Osteocyte (in vitro differentiated cells): ENCODE results near the gene TCF23. TPM values are rescaled to one million over a fixed set of nuclear protein-coding genes. Genes with fewer than 3 reads are reported as not detected.

Experiments
- DNase-seq: peaks from one replicate; pipeline ENCODE4 v3.0.0; 2021; ENCODE audit warnings: mixed read lengths; ENCODE audit not compliant: unreplicated experiment; ENCODE audit errors: extremely low spot score
- H3K27ac Mint-ChIP-seq: one replicate; pipeline ENCODE4 v1.8.0; 2021; ENCODE audit warnings: mild to moderate bottlenecking, mixed read lengths; ENCODE audit not compliant: unreplicated experiment
- H3K27me3 Mint-ChIP-seq: one replicate; pipeline ENCODE4 v1.8.0; 2021; ENCODE audit warnings: mixed read lengths; ENCODE audit not compliant: unreplicated experiment
- H3K36me3 Mint-ChIP-seq: one replicate; pipeline ENCODE4 v1.8.0; 2021; ENCODE audit warnings: mixed read lengths; ENCODE audit not compliant: unreplicated experiment
- H3K4me1 Mint-ChIP-seq: one replicate; pipeline ENCODE4 v1.8.0; 2021; ENCODE audit warnings: mixed read lengths; ENCODE audit not compliant: unreplicated experiment
- H3K4me3 Mint-ChIP-seq: one replicate; pipeline ENCODE4 v1.8.0; 2021; ENCODE audit warnings: mild to moderate bottlenecking, moderate library complexity, mixed read lengths; ENCODE audit not compliant: unreplicated experiment
- H3K9me3 Mint-ChIP-seq: one replicate; pipeline ENCODE4 v1.8.0; 2021; ENCODE audit warnings: mixed read lengths; ENCODE audit not compliant: unreplicated experiment
- total RNA-seq: library from RNA; stranded (reverse); gene quantifications from 2 replicates; pipeline ENCODE4 v1.2.1, GENCODE V29; 2021
- TF ChIP-seq, protein P1 (sequence below): fragments of 200-600 bp; sonication (generic); IDR thresholded peaks from 2 replicates; pipeline ENCODE4 v1.5.0; 2021; ENCODE audit warnings: antibody characterized with exemption, mild to moderate bottlenecking, moderate library complexity

The TCF23 gene
- total RNA-seq, 1 donor from 2014 or later, result not detected

DNA sequence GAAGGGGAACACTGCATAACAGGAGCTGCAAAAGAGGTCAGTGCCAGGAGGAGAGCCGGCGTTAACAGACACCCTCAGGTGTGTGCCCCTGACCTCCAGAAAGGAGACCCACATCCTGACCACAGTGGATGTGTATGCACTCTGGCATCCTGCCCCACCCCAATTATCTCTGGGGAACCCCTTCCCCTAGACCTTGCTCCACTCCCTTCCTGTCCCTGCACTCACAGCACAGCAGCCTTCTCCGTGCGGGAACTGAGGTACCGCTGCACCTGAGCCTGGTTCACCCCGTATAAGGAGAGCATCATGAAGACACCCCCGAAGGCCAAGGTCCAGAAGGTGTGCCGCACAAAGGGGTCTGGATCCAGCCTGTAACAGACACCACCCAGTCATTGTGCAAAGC is 55.8 kb downstream of the TCF23 start:
- Mint-ChIP-seq H3K27ac (no peak overlapping the region), H3K4me1 (peaks cover under 1% of the 10 kb centered on the region), H3K27me3 (no peaks in the 10 kb centered on the region), H3K4me3 (no peak overlapping the region), H3K9me3 (no peaks in the 10 kb centered on the region), H3K36me3 (peaks cover 42% of the 10 kb centered on the region)
- TF ChIP-seq, protein P1, sequence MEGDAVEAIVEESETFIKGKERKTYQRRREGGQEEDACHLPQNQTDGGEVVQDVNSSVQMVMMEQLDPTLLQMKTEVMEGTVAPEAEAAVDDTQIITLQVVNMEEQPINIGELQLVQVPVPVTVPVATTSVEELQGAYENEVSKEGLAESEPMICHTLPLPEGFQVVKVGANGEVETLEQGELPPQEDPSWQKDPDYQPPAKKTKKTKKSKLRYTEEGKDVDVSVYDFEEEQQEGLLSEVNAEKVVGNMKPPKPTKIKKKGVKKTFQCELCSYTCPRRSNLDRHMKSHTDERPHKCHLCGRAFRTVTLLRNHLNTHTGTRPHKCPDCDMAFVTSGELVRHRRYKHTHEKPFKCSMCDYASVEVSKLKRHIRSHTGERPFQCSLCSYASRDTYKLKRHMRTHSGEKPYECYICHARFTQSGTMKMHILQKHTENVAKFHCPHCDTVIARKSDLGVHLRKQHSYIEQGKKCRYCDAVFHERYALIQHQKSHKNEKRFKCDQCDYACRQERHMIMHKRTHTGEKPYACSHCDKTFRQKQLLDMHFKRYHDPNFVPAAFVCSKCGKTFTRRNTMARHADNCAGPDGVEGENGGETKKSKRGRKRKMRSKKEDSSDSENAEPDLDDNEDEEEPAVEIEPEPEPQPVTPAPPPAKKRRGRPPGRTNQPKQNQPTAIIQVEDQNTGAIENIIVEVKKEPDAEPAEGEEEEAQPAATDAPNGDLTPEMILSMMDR, result no peak
- no peak for DNase-seq

DNA sequence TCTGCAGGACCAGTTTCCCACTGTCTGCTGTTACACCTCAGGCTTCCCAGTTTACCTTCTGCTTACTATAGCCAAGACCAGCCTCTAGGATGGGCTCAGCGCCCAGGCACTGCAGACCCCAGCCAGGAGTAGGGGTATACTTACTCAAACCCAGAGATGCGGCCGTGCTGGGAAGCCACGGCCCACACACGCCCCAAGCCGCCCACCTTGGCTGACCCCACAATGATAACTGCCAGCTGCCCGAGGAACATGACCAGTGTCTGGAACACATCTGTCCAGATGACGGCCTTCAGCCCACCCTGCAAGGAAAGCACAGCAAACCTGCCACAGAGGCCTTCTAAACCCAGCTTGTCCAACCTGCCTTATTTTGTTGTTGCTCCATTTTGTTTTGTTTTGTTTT is 56.4 kb downstream of the TCF23 start:
- H3K27ac Mint-ChIP-seq, result no peak overlapping the region
- H3K27me3 Mint-ChIP-seq, result no peaks in the 10 kb centered on the region
- H3K4me3 Mint-ChIP-seq, result no peak overlapping the region
- DNase-seq, result no peak
- TF ChIP-seq, protein P1, result no peak
- H3K4me1 Mint-ChIP-seq, result peaks cover 7% of the 10 kb centered on the region
- H3K36me3 Mint-ChIP-seq, result peaks cover 42% of the 10 kb centered on the region
- H3K9me3 Mint-ChIP-seq, result no peaks in the 10 kb centered on the region

DNA sequence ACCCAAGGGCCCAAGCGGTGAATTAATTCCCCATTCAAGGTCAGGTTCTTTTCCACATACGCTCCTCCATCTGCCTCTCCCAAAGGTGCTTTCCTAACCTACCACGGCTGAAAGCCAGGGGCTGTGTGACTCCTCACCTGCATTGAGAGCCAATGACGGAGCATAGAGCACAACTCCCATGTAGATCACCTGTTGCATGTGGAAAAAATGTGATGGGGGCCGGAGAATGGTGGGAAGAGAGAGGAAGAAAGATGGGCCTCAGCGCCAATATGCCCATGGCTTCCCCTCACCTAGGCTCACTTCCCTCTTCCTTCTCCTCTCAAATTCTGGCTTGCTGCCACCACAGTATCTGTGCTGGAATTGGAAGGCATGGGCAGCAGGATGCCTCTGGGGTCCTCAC is 57.5 kb downstream of the TCF23 start:
- Mint-ChIP-seq H3K27ac (no peak overlapping the region), H3K4me3 (no peak overlapping the region), H3K27me3 (no peaks in the 10 kb centered on the region), H3K9me3 (no peaks in the 10 kb centered on the region), H3K4me1 (peaks cover 9% of the 10 kb centered on the region), H3K36me3 (peaks cover 39% of the 10 kb centered on the region)
- TF ChIP-seq, protein P1, result no peak
- DNase-seq, result no peak

Other genes starting within 250 kb of the TCF23 start
- 9.4 and 9.5 TPM in 2 replicates for gene MAPRE3, start 178.4 kb upstream of the TCF23 start, total RNA-seq
- gene TMEM214, start 116.0 kb upstream of the TCF23 start, total RNA-seq, result 116 and 118 TPM in 2 replicates
- gene AGBL5, start 97.3 kb upstream of the TCF23 start, total RNA-seq, result 23.4 and 23.9 TPM in 2 replicates
- gene OST4, start 77.3 kb upstream of the TCF23 start, total RNA-seq, result 369 and 380 TPM in 2 replicates
- 206 and 212 TPM in 2 replicates for gene EMILIN1, start 70.4 kb upstream of the TCF23 start, total RNA-seq
- 2.0 and 2.4 TPM in 2 replicates for gene KHK, start 62.2 kb upstream of the TCF23 start, total RNA-seq
- gene CGREF1, start 29.9 kb upstream of the TCF23 start, total RNA-seq, result 1.2 and 1.9 TPM in 2 replicates
- 0.48 TPM in 1 of 2 replicates, not detected in the other for gene ABHD1, start 25.2 kb upstream of the TCF23 start, total RNA-seq
- 42.7 and 46.3 TPM in 2 replicates for gene PREB, start 14.4 kb upstream of the TCF23 start, total RNA-seq
- not detected in 2 replicates for gene PRR30, start 9.6 kb upstream of the TCF23 start, total RNA-seq
- gene ATRAID, start 63.0 kb downstream of the TCF23 start, total RNA-seq, result 117 and 125 TPM in 2 replicates
- 33.2 and 33.3 TPM in 2 replicates for gene SLC5A6, start 63.3 kb downstream of the TCF23 start, total RNA-seq
- 72.6 and 76.9 TPM in 2 replicates for gene CAD, start 68.4 kb downstream of the TCF23 start, total RNA-seq
- not detected in 2 replicates for gene SLC30A3, start 114.0 kb downstream of the TCF23 start, total RNA-seq
- not detected in 2 replicates for gene DNAJC5G, start 126.4 kb downstream of the TCF23 start, total RNA-seq
- gene TRIM54, start 133.4 kb downstream of the TCF23 start, total RNA-seq, result not detected in 2 replicates
- gene UCN, start 159.4 kb downstream of the TCF23 start, total RNA-seq, result 2.6 and 4.1 TPM in 2 replicates
- 76.0 and 85.5 TPM in 2 replicates for gene MPV17, start 174.1 kb downstream of the TCF23 start, total RNA-seq
- gene GTF3C2, start 207.8 kb downstream of the TCF23 start, total RNA-seq, result 57.4 and 59.4 TPM in 2 replicates
- 50.0 and 50.4 TPM in 2 replicates for gene EIF2B4, start 221.3 kb downstream of the TCF23 start, total RNA-seq
- 124 and 134 TPM in 2 replicates for gene SNX17, start 221.6 kb downstream of the TCF23 start, total RNA-seq
- gene ZNF513, start 231.7 kb downstream of the TCF23 start, total RNA-seq, result 15.7 and 19.1 TPM in 2 replicates